Liver (tissue), 9 donors: ENCODE measurements around the gene UBN2. TPM values are rescaled to one million over a fixed set of nuclear protein-coding genes. Genes with fewer than 3 reads are reported as not detected.

ENCODE experiments used
- DNase-seq: peaks from one replicate; pipeline ENCODE4 v3.0.0-alpha.2; 2017; ENCODE audit warnings: low spot score
- H3K27ac ChIP-seq, 2 donors: one replicate each; pipeline ENCODE4 v1.7.0; 2013; ENCODE audit warnings: inconsistent platforms in 2 of 2, low read length in 2 of 2, control low read depth in 1 of 2, low read depth in 1 of 2, mild to moderate bottlenecking in 1 of 2
- H3K27me3 ChIP-seq, 4 donors: one replicate each; pipeline versions ENCODE4 v1.6.1 to v1.7.0; 2013; ENCODE audit warnings: low read length in 3 of 4, inconsistent platforms in 1 of 4, mild to moderate bottlenecking in 1 of 4, moderate library complexity in 1 of 4; ENCODE audit not compliant: control insufficient read depth in 4 of 4, insufficient read depth in 4 of 4
- H3K36me3 ChIP-seq, 4 donors: one replicate each; pipeline versions ENCODE4 v1.6.1 to v1.7.0; 2013; ENCODE audit warnings: low read length in 3 of 4, mild to moderate bottlenecking in 3 of 4, low read depth in 1 of 4, moderate library complexity in 1 of 4; ENCODE audit not compliant: control insufficient read depth in 4 of 4, insufficient read depth in 3 of 4
- H3K4me1 ChIP-seq, 4 donors: one replicate each; pipeline versions ENCODE4 v1.6.1 to v1.7.0; 2013; ENCODE audit warnings: low read length in 3 of 4, mild to moderate bottlenecking in 3 of 4, moderate library complexity in 1 of 4; ENCODE audit not compliant: control insufficient read depth in 4 of 4, insufficient read depth in 4 of 4
- H3K4me3 ChIP-seq, 3 donors: one replicate each; pipeline versions ENCODE4 v1.6.1 to v1.7.0; 2013; ENCODE audit warnings: low read length in 3 of 3, control low read depth in 1 of 3, low read depth in 1 of 3, mild to moderate bottlenecking in 1 of 3
- H3K9ac ChIP-seq, 2 donors: one replicate each; pipeline ENCODE4 v1.7.0; 2013; ENCODE audit warnings: low read length in 2 of 2, mild to moderate bottlenecking in 2 of 2, moderate library complexity in 2 of 2, control low read depth in 1 of 2, low read depth in 1 of 2
- H3K9me3 ChIP-seq, 4 donors: one replicate each; pipeline versions ENCODE4 v1.6.1 to v1.7.0; 2013; ENCODE audit warnings: low read length in 3 of 4; ENCODE audit not compliant: control insufficient read depth in 4 of 4
- EGR1 ChIP-seq, 2 donors: IDR thresholded peaks; 2 replicates each; pipeline ENCODE4 v1.6.1; 2016 to 2018; ENCODE audit warnings: antibody characterized with exemption in 2 of 2, low read depth in 2 of 2
- FOXA1 ChIP-seq: IDR thresholded peaks from 2 replicates; pipeline ENCODE4 v1.6.1; 2016; ENCODE audit warnings: antibody characterized with exemption
- FOXA2 ChIP-seq: IDR thresholded peaks from 2 replicates; pipeline ENCODE4 v1.6.1; 2016; ENCODE audit warnings: antibody characterized with exemption
- GABPA ChIP-seq, 2 donors: IDR thresholded peaks in 1 of 2; conservative IDR thresholded peaks in 1 of 2; 2 replicates each; pipeline ENCODE4 v1.6.1; 2016; ENCODE audit warnings: antibody characterized with exemption in 2 of 2, mild to moderate bottlenecking in 1 of 2, moderate library complexity in 1 of 2
- HNF4A ChIP-seq, 2 donors: conservative IDR thresholded peaks; 2 replicates each; pipeline ENCODE4 v1.6.1; 2016; ENCODE audit warnings: antibody characterized with exemption in 2 of 2, mild to moderate bottlenecking in 2 of 2
- HNF4G ChIP-seq: IDR thresholded peaks from 2 replicates; pipeline ENCODE4 v1.6.1; 2016; ENCODE audit warnings: antibody characterized with exemption
- JUND ChIP-seq, 2 donors: IDR thresholded peaks; 2 replicates each; pipeline ENCODE4 v1.6.1; 2016; ENCODE audit warnings: antibody characterized with exemption in 2 of 2
- NR2F2 ChIP-seq: IDR thresholded peaks from 2 replicates; pipeline ENCODE4 v1.6.1; 2016; ENCODE audit warnings: antibody characterized with exemption
- RAD21 ChIP-seq, 2 donors: IDR thresholded peaks; 2 replicates each; pipeline ENCODE4 v1.6.1; 2016; ENCODE audit warnings: antibody characterized with exemption in 2 of 2, mild to moderate bottlenecking in 2 of 2
- RXRA ChIP-seq, 2 donors: IDR thresholded peaks; 2 replicates each; pipeline ENCODE4 v1.6.1; 2017 to 2018; ENCODE audit warnings: antibody characterized with exemption in 2 of 2, mild to moderate bottlenecking in 1 of 2
- SP1 ChIP-seq: IDR thresholded peaks from 2 replicates; pipeline ENCODE4 v1.6.1; 2018; ENCODE audit warnings: antibody characterized with exemption, mild to moderate bottlenecking
- TAF1 ChIP-seq: conservative IDR thresholded peaks from 2 replicates; pipeline ENCODE4 v1.6.1; 2016; ENCODE audit warnings: antibody characterized with exemption, mild to moderate bottlenecking
- YY1 ChIP-seq: IDR thresholded peaks from 2 replicates; pipeline ENCODE4 v1.6.1; 2016; ENCODE audit warnings: antibody characterized with exemption, mild to moderate bottlenecking
- ZBTB33 ChIP-seq: IDR thresholded peaks from 2 replicates; pipeline ENCODE4 v1.6.1; 2016; ENCODE audit warnings: antibody characterized with exemption
- WGBS: extraction: QIAGEN DNeasy Blood & Tissue Kit; methylation state at CpG from one replicate; pipeline ENCODE4 v1.1.7; 2013; 5-methylcytosine and 5-hydroxymethylcytosine counted together
- polyA plus RNA-seq, 2 donors: library from polyadenylated mRNA; stranded (reverse) in 1 of 2; unstranded in 1 of 2; fragments of 200-250 nt in 1 of 2; fragments of >200 nt in 1 of 2; fragmentation: Nextera tagmentation in 1 of 2; extraction: Ambion mirVana in 1 of 2; gene quantifications; one replicate each; pipeline versions ENCODE4 v1.2.1 to v1.2.3, GENCODE V29; 2013 to 2015
- total RNA-seq, 2 donors: library from RNA; depleted of rRNA; stranded (reverse); fragments of >200 nt; gene quantifications; one replicate each; pipeline ENCODE4 v1.2.3, GENCODE V29; 2014
- TF ChIP-seq, protein P1 (sequence below): IDR thresholded peaks from 2 replicates; pipeline ENCODE4 v1.6.1; 2016; ENCODE audit warnings: antibody characterized with exemption
- TF ChIP-seq, protein P2 (sequence below): IDR thresholded peaks from 2 replicates; pipeline ENCODE4 v1.6.1; 2016; ENCODE audit warnings: antibody characterized with exemption, mild to moderate bottlenecking
- TF ChIP-seq, protein P3 (sequence below): IDR thresholded peaks from 2 replicates; pipeline ENCODE4 v1.6.1; 2016; ENCODE audit warnings: antibody characterized with exemption
- TF ChIP-seq, protein P4 (sequence below): fragments of 150-350 bp; IDR thresholded peaks from 2 replicates; pipeline ENCODE4 v1.5.1; 2017; ENCODE audit warnings: improper control_type of control experiment, low read depth, low read length; ENCODE audit not compliant: missing input control
- donor health status: healthy.
- donor health status: healthy.
- donor health status: healthy.
- donor health status: healthy.
- donor health status: healthy.

Gene UBN2
- total and polyA plus RNA-seq, 4 donors: 1.1 to 9.1 (median 4.8) TPM

DNA sequence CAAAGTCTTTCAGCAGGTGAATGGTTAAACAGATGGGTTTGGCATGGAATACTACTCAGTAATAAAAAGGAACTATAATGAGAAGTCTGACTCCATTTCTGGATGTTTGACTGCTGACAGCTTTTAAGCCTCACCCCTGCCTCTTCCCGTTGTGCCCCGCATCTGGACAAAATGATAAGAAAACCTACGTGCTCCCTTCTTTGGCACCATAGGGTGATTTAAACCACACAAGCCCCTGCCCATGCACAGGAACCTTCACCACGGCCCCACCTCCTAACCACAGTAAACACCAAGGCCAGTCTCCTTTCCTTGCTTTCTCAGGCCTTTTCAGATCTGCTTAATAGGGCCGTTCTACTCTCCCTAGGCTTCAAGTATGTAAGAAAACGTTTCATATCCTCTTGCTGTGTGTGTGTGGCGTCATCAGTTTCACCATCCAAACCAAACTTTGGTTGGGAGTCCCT, 47.1 kb upstream of the UBN2 start:
- H3K4me3 ChIP-seq: no peak overlapping the region
- H3K27ac ChIP-seq: no peak overlapping the region
- no peak for TF ChIP-seq NR2F2
- no peak for TF ChIP-seq HNF4G
- TF ChIP-seq SP1: no peak
- TF ChIP-seq, protein P1, sequence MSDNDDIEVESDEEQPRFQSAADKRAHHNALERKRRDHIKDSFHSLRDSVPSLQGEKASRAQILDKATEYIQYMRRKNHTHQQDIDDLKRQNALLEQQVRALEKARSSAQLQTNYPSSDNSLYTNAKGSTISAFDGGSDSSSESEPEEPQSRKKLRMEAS: no peak
- no peak for TF ChIP-seq ZBTB33
- TF ChIP-seq, protein P2, sequence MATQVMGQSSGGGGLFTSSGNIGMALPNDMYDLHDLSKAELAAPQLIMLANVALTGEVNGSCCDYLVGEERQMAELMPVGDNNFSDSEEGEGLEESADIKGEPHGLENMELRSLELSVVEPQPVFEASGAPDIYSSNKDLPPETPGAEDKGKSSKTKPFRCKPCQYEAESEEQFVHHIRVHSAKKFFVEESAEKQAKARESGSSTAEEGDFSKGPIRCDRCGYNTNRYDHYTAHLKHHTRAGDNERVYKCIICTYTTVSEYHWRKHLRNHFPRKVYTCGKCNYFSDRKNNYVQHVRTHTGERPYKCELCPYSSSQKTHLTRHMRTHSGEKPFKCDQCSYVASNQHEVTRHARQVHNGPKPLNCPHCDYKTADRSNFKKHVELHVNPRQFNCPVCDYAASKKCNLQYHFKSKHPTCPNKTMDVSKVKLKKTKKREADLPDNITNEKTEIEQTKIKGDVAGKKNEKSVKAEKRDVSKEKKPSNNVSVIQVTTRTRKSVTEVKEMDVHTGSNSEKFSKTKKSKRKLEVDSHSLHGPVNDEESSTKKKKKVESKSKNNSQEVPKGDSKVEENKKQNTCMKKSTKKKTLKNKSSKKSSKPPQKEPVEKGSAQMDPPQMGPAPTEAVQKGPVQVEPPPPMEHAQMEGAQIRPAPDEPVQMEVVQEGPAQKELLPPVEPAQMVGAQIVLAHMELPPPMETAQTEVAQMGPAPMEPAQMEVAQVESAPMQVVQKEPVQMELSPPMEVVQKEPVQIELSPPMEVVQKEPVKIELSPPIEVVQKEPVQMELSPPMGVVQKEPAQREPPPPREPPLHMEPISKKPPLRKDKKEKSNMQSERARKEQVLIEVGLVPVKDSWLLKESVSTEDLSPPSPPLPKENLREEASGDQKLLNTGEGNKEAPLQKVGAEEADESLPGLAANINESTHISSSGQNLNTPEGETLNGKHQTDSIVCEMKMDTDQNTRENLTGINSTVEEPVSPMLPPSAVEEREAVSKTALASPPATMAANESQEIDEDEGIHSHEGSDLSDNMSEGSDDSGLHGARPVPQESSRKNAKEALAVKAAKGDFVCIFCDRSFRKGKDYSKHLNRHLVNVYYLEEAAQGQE: no peak
- no peak for TF ChIP-seq TAF1
- no peak for TF ChIP-seq YY1
- TF ChIP-seq HNF4A (conservative IDR thresholded peaks at IDR 0.05): no peak
- TF ChIP-seq EGR1 (IDR thresholded peaks at IDR 0.05; ENCODE audit: low read depth in 2 of 2): no peak
- no peak for TF ChIP-seq GABPA (IDR thresholded peaks at IDR 0.05 in 1 of 2, conservative IDR thresholded peaks at IDR 0.05 in 1 of 2)
- TF ChIP-seq FOXA1: no peak
- TF ChIP-seq JUND (IDR thresholded peaks at IDR 0.05): no peak
- no peak for TF ChIP-seq RXRA (IDR thresholded peaks at IDR 0.05)
- TF ChIP-seq FOXA2: no peak
- TF ChIP-seq, protein P3, sequence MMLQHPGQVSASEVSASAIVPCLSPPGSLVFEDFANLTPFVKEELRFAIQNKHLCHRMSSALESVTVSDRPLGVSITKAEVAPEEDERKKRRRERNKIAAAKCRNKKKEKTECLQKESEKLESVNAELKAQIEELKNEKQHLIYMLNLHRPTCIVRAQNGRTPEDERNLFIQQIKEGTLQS: no peak
- TF ChIP-seq, protein P4, sequence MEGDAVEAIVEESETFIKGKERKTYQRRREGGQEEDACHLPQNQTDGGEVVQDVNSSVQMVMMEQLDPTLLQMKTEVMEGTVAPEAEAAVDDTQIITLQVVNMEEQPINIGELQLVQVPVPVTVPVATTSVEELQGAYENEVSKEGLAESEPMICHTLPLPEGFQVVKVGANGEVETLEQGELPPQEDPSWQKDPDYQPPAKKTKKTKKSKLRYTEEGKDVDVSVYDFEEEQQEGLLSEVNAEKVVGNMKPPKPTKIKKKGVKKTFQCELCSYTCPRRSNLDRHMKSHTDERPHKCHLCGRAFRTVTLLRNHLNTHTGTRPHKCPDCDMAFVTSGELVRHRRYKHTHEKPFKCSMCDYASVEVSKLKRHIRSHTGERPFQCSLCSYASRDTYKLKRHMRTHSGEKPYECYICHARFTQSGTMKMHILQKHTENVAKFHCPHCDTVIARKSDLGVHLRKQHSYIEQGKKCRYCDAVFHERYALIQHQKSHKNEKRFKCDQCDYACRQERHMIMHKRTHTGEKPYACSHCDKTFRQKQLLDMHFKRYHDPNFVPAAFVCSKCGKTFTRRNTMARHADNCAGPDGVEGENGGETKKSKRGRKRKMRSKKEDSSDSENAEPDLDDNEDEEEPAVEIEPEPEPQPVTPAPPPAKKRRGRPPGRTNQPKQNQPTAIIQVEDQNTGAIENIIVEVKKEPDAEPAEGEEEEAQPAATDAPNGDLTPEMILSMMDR: no peak
- TF ChIP-seq RAD21 (IDR thresholded peaks at IDR 0.05): no peak
- H3K4me1 ChIP-seq: no peaks in the 10 kb centered on the region
- 83% methylated on average over 7 of the region's 7 CpGs for WGBS
- peak; percentile 72 for DNase-seq
- H3K27me3 ChIP-seq: no peaks in the 10 kb centered on the region
- H3K36me3 ChIP-seq: peaks cover 0 to 1% (median 0%) of the 10 kb centered on the region in 4 donors
- no peaks in the 10 kb centered on the region for H3K9me3 ChIP-seq
- no peak overlapping the region for H3K9ac ChIP-seq
